Loucy (cell line): Measurements from ENCODE around the gene IRGQ.

Source experiments
- H2AFZ ChIP-seq: fragments of 200-600 bp; sonication (generic); 2 replicates; pipeline ENCODE4 v1.6.0; 2016; ENCODE audit warnings: antibody characterized with exemption, mild to moderate bottlenecking, low read length, moderate library complexity
- H3F3A ChIP-seq: fragments of 200-600 bp; 2 replicates; pipeline ENCODE4 v1.6.0; 2016; ENCODE audit warnings: antibody characterized with exemption, low read depth, mild to moderate bottlenecking
- H3K27me3 ChIP-seq: fragments of 200-600 bp; sonication (generic); 2 replicates; pipeline ENCODE4 v1.6.1; 2014; ENCODE audit warnings: low read length, mild to moderate bottlenecking; ENCODE audit not compliant: insufficient read depth, poor library complexity, severe bottlenecking
- H3K36me3 ChIP-seq: fragments of 200-600 bp; sonication (generic); 2 replicates; pipeline ENCODE4 v1.6.1; 2016; ENCODE audit warnings: low read length; ENCODE audit not compliant: insufficient read depth
- H3K4me1 ChIP-seq: fragments of 200-600 bp; sonication (generic); 2 replicates; pipeline ENCODE4 v1.5.1; 2014; ENCODE audit warnings: low read length, mild to moderate bottlenecking; ENCODE audit not compliant: insufficient read depth, poor library complexity, severe bottlenecking
- H3K4me2 ChIP-seq: fragments of 200-600 bp; sonication (generic); 2 replicates; pipeline ENCODE4 v1.6.0; 2014; ENCODE audit warnings: antibody characterized with exemption, low read length, low read depth, mild to moderate bottlenecking; ENCODE audit not compliant: poor library complexity, severe bottlenecking
- H3K4me3 ChIP-seq: fragments of 200-600 bp; sonication (generic); 2 replicates; pipeline ENCODE4 v1.5.1; 2014; ENCODE audit warnings: low read length, mild to moderate bottlenecking, mixed read lengths; ENCODE audit not compliant: poor library complexity, severe bottlenecking
- H3K79me2 ChIP-seq: fragments of 200-600 bp; sonication (generic); 2 replicates; pipeline ENCODE4 v1.6.1; 2014; ENCODE audit warnings: low read length; ENCODE audit not compliant: insufficient read depth
- H3K9ac ChIP-seq: fragments of 200-600 bp; sonication (generic); 2 replicates; pipeline ENCODE4 v1.6.0; 2014; ENCODE audit warnings: mild to moderate bottlenecking, low read depth, low read length, moderate library complexity; ENCODE audit not compliant: poor library complexity, severe bottlenecking
- H3K9me2 ChIP-seq: fragments of 200-600 bp; sonication (generic); replicated peaks from 2 replicates; pipeline ENCODE4 v1.6.1; 2016; ENCODE audit warnings: low read depth, low read length, mixed read lengths
- H3K9me3 ChIP-seq: fragments of 200-600 bp; sonication (generic); 2 replicates; pipeline ENCODE4 v1.6.1; 2014; ENCODE audit warnings: mild to moderate bottlenecking, antibody characterized with exemption, low read length, low read depth; ENCODE audit not compliant: insufficient read depth
- H4K20me1 ChIP-seq: fragments of 200-600 bp; sonication (generic); 2 replicates; pipeline ENCODE4 v1.6.0; 2014; ENCODE audit warnings: antibody characterized with exemption, low read length, mild to moderate bottlenecking; ENCODE audit not compliant: insufficient read depth, poor library complexity, severe bottlenecking
- EZH2phosphoT487 ChIP-seq: fragments of 200-600 bp; IDR thresholded peaks from 2 replicates; pipeline ENCODE4 v1.6.1; 2018; ENCODE audit warnings: antibody characterized with exemption, mild to moderate bottlenecking, moderate library complexity, borderline replicate concordance
- TF ChIP-seq, protein P1 (sequence below): fragments of 200-600 bp; sonication (generic); conservative IDR thresholded peaks from 2 replicates; pipeline ENCODE4 v1.5.1; 2014; ENCODE audit warnings: mild to moderate bottlenecking, antibody characterized with exemption, low read length

The IRGQ gene

DNA sequence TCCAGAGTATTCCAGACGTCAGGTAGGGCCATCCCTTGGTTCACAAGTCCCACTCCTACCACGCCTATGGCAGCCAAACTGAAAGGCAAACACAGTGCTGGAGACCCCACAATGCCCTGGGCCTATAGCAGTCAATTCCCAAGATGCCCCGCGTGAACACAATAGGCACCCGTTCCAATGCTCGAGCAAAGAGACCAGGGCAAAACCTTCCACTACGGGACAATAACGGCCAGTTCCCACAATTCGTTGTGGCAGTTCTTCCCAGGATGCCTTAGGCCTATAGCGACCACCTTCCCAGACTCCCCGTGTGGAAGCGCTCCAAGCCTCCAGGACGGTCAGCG, 23.0 kb upstream of the IRGQ start:
- Histone ChIP-seq H3K9me3 (no peaks in the 10 kb centered on the region), H3K4me1 (peaks cover 35% of the 10 kb centered on the region), H3K79me2 (peaks cover 66% of the 10 kb centered on the region), H3K9ac (peak overlapping the region; percentile 95), H3K4me3 (peak overlapping the region; percentile 83), H3K27me3 (no peaks in the 10 kb centered on the region), H4K20me1 (peaks cover 41% of the 10 kb centered on the region), H3K4me2 (peak overlapping the region; percentile 97), H3K36me3 (no peaks in the 10 kb centered on the region), H2AFZ (peak overlapping the region; percentile 95), H3F3A (no peaks in the 10 kb centered on the region; the same call in 1 of the 2 replicates), H3K9me2 (no peaks in the 10 kb centered on the region)
- TF ChIP-seq, protein P1, sequence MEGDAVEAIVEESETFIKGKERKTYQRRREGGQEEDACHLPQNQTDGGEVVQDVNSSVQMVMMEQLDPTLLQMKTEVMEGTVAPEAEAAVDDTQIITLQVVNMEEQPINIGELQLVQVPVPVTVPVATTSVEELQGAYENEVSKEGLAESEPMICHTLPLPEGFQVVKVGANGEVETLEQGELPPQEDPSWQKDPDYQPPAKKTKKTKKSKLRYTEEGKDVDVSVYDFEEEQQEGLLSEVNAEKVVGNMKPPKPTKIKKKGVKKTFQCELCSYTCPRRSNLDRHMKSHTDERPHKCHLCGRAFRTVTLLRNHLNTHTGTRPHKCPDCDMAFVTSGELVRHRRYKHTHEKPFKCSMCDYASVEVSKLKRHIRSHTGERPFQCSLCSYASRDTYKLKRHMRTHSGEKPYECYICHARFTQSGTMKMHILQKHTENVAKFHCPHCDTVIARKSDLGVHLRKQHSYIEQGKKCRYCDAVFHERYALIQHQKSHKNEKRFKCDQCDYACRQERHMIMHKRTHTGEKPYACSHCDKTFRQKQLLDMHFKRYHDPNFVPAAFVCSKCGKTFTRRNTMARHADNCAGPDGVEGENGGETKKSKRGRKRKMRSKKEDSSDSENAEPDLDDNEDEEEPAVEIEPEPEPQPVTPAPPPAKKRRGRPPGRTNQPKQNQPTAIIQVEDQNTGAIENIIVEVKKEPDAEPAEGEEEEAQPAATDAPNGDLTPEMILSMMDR = no peak
- TF ChIP-seq EZH2phosphoT487 = no peak

DNA sequence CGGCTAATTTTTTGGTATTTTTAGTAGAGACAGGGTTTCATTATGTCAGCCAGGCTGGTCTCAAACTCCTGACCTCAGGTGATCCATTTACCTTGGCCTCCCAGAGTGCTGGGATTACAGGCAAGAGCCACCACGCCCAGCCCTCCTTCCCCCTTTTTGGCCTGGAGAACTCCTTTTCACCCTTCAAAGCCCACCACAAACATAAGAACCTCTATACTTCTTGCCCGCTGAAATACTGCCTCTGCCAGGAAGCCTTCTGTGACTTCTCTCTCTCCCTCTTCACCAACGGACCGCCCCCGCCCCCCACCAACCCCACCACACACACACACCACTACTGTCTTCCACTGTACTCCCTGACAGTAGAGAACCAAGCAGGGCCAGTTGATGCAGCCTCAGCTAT, 21.0 kb upstream of the IRGQ start:
- no peaks in the 10 kb centered on the region for H3K27me3 ChIP-seq
- TF ChIP-seq, protein P1 = no peak
- TF ChIP-seq EZH2phosphoT487 = no peak
- H3F3A ChIP-seq = no peaks in the 10 kb centered on the region; the same call in 1 of the 2 replicates
- peaks cover 51% of the 10 kb centered on the region for H4K20me1 ChIP-seq
- no peaks in the 10 kb centered on the region for H3K9me2 ChIP-seq
- H3K4me1 ChIP-seq = peaks cover 35% of the 10 kb centered on the region
- H3K79me2 ChIP-seq = peaks cover 85% of the 10 kb centered on the region
- peak overlapping the region; percentile 20 for H3K4me3 ChIP-seq
- H3K9ac ChIP-seq = peak overlapping the region; percentile 26
- H3K4me2 ChIP-seq = peak overlapping the region; percentile 61
- no peak overlapping the region for H2AFZ ChIP-seq
- no peaks in the 10 kb centered on the region for H3K9me3 ChIP-seq
- H3K36me3 ChIP-seq = peaks cover 18% of the 10 kb centered on the region; the same call in 1 of the 2 replicates

DNA sequence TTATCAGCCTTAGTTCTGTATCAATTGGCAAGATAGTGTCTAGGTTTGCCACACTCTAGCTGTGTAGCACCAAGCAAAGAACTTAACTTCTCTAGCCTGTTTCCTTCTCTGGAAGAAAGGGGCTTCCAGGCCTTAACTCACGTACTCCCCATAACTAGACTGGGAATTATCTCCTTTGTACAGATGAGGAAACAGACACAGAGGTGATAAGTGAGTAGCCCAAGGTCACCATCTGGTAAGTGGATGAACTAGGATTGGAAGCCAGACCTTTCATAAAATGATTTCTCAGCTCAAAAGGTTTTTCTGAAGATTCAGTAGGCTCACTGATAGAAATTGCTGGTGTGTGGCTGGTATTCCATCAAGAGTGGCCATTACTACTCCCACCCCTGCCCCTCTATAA, 20.4 kb upstream of the IRGQ start:
- Histone ChIP-seq H3K4me1 (peaks cover 35% of the 10 kb centered on the region), H3K9me3 (no peaks in the 10 kb centered on the region), H3F3A (no peaks in the 10 kb centered on the region), H3K9ac (peak overlapping the region; percentile 46), H3K36me3 (peaks cover 23% of the 10 kb centered on the region; the same call in 1 of the 2 replicates), H3K4me2 (peak overlapping the region; percentile 61), H2AFZ (no peak overlapping the region), H3K9me2 (no peaks in the 10 kb centered on the region), H3K27me3 (no peaks in the 10 kb centered on the region), H3K4me3 (peak overlapping the region; percentile 20), H4K20me1 (peaks cover 47% of the 10 kb centered on the region), H3K79me2 (peaks cover 91% of the 10 kb centered on the region)
- TF ChIP-seq EZH2phosphoT487 = no peak
- TF ChIP-seq, protein P1 = no peak
